Bronchial epithelial cell (primary cell): Measurements from ENCODE around the gene PBX1. TPM values are rescaled to one million over a fixed set of nuclear protein-coding genes. Genes with fewer than 3 reads are reported as not detected.

Experiments
- DNase-seq: peaks from one replicate; pipeline ENCODE4 v3.0.0-alpha.2; 2010; ENCODE audit warnings: low read depth
- FAIRE-seq: peaks from 2 replicates; lab custom pipeline; 2011; peaks lifted over from hg19 to GRCh38; lab: Jason Lieb, UNC
- H3K27me3 ChIP-seq: 2 replicates; pipeline ENCODE4 v1.5.1; 2011; ENCODE audit warnings: low read length; ENCODE audit not compliant: control insufficient read depth, insufficient read depth
- H3K36me3 ChIP-seq: 2 replicates; pipeline ENCODE4 v1.5.1; 2011; ENCODE audit warnings: low read length; ENCODE audit not compliant: control insufficient read depth, insufficient read depth
- H3K4me3 ChIP-seq: 2 replicates; pipeline ENCODE4 v1.5.1; 2011; ENCODE audit warnings: mild to moderate bottlenecking, low read depth, low read length, control low read depth
- CTCF ChIP-seq: IDR thresholded peaks from 2 replicates; pipeline ENCODE4 v1.5.1; 2011; ENCODE audit warnings: mild to moderate bottlenecking, moderate library complexity, low read length, control low read depth, inconsistent platforms; ENCODE audit not compliant: insufficient read depth, severe bottlenecking
- total RNA-seq: library from RNA; depleted of rRNA; stranded (reverse); fragments of >200 nt; gene quantifications from 2 replicates; pipeline ENCODE4 v1.2.1, GENCODE V29; 2014

The PBX1 gene
- total RNA-seq, 1 donor from 2014 or later = 3.2 TPM

- DNase-seq = no peak
- H3K27me3 ChIP-seq = no peaks in the 10 kb centered on the region
- H3K4me3 ChIP-seq = no peak overlapping the region
- no peak for TF ChIP-seq CTCF
- H3K36me3 ChIP-seq = no peaks in the 10 kb centered on the region
- no peak for FAIRE-seq
Observed at GRCh38 chr1:164609089-164609488, 50.1 kb downstream of the PBX1 start.

GRCh38 chr1:164610538-164611222, 51.7 kb downstream of the PBX1 start:
- FAIRE-seq = no peak

GRCh38 chr1:164611754-164612642, 53.0 kb downstream of the PBX1 start:
- H3K36me3 ChIP-seq = no peaks in the 10 kb centered on the region
- no peak overlapping the region for H3K4me3 ChIP-seq
- DNase-seq (peak; percentile 86), FAIRE-seq (no peak)
- TF ChIP-seq CTCF = no peak
- no peaks in the 10 kb centered on the region for H3K27me3 ChIP-seq

More at GRCh38 chr1:164610538-164611222, 51.7 kb downstream of the PBX1 start:
- DNase-seq = no peak
- Histone ChIP-seq H3K4me3 (no peak overlapping the region), H3K36me3 (no peaks in the 10 kb centered on the region), H3K27me3 (no peaks in the 10 kb centered on the region)
- TF ChIP-seq CTCF = no peak

GRCh38 chr1:164613176-164613575, 54.2 kb downstream of the PBX1 start:
- TF ChIP-seq CTCF = no peak
- no peak for FAIRE-seq
- Histone ChIP-seq H3K36me3 (no peaks in the 10 kb centered on the region), H3K27me3 (no peaks in the 10 kb centered on the region), H3K4me3 (no peak overlapping the region)
- peak; percentile 91 for DNase-seq

- TF ChIP-seq CTCF = no peak
- FAIRE-seq (no peak), DNase-seq (no peak)
- H3K27me3 ChIP-seq = no peaks in the 10 kb centered on the region
- H3K36me3 ChIP-seq = no peaks in the 10 kb centered on the region
- H3K4me3 ChIP-seq = no peak overlapping the region
Observed at GRCh38 chr1:164614316-164614715, 55.3 kb downstream of the PBX1 start.
